ENCODE measurements around the gene CNTN3.

The CNTN3 gene

GRCh38 chr3:74633021-74633420, 18.6 kb upstream of the CNTN3 start:
- CTCF ChIA-PET = no interaction called here
- H3K4me3 ChIP-seq (ENCODE audit: low read depth, low read length) = no peak overlapping the region
- TF ChIP-seq, protein P1, sequence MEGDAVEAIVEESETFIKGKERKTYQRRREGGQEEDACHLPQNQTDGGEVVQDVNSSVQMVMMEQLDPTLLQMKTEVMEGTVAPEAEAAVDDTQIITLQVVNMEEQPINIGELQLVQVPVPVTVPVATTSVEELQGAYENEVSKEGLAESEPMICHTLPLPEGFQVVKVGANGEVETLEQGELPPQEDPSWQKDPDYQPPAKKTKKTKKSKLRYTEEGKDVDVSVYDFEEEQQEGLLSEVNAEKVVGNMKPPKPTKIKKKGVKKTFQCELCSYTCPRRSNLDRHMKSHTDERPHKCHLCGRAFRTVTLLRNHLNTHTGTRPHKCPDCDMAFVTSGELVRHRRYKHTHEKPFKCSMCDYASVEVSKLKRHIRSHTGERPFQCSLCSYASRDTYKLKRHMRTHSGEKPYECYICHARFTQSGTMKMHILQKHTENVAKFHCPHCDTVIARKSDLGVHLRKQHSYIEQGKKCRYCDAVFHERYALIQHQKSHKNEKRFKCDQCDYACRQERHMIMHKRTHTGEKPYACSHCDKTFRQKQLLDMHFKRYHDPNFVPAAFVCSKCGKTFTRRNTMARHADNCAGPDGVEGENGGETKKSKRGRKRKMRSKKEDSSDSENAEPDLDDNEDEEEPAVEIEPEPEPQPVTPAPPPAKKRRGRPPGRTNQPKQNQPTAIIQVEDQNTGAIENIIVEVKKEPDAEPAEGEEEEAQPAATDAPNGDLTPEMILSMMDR (IDR thresholded peaks at IDR 0.05; ENCODE audit: insufficient read depth, low read length, missing control alignments) = no peak
- peak; percentile 66 for DNase-seq (ENCODE audit: low read depth, low spot score)
- POLR2A ChIA-PET = no interaction called here

GRCh38 chr3:74631351-74632140, 17.1 kb upstream of the CNTN3 start:
- no peak for DNase-seq (ENCODE audit: low read depth, low spot score)
- TF ChIP-seq, protein P1 (IDR thresholded peaks at IDR 0.05; ENCODE audit: insufficient read depth, low read length, missing control alignments) = no peak
- no peak overlapping the region for H3K4me3 ChIP-seq (ENCODE audit: low read depth, low read length)
- CTCF ChIA-PET = interaction anchor here (0.8 to 1.0 kb wide), 3 partner anchors 251 to 255 kb away, joined by 3 to 4 read pairs (median 3); no protein-coding TSS in a partner anchor
- POLR2A ChIA-PET = no interaction called here

DNA sequence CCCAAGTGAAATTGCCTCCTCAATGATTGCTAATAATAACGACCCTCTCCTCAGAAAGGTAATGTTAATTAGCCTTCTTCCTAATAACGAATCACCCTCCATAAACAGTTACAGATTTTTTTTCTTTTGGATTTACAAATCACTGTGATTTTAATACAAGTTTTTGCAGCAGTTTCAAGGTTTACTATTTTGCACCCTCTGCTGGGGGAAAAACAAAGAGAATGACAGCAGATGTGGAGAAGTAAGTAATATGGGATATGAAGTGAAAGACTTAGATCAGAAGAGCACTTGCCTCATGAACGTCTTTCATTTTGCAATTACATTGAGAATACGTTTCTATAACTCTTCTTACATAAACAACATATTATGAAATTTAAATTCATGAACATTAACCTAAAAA, 16.1 kb upstream of the CNTN3 start:
- POLR2A ChIA-PET = no interaction called here
- CTCF ChIA-PET = interaction anchor here (0.9 to 1.0 kb wide), 2 partner anchors 253 to 254 kb away, joined by 3 to 4 read pairs; no protein-coding TSS in a partner anchor
- H3K4me3 ChIP-seq (ENCODE audit: low read depth, low read length) = no peak overlapping the region
- no peak for DNase-seq (ENCODE audit: low read depth, low spot score)
- TF ChIP-seq, protein P1 (IDR thresholded peaks at IDR 0.05; ENCODE audit: insufficient read depth, low read length, missing control alignments) = peak; percentile 41

DNA sequence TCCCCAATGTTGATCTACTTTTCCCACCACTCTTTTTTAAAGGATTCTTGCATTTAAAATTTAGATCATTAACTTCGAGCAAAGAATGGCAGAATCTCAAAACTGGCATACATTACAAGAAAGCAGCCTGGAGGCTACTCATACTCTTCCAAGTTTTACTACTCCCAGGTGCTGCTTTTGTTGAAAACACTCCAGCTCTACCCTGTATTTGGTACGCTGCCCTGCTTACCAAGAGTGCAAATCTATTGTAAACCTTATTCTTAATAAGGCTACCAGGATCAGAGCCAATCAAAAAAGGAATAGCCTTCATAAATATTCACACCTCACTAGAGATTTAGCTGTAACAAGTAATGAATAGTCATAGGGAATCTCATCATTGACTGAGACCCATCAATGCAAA, 11.6 kb upstream of the CNTN3 start:
- POLR2A ChIA-PET = no interaction called here
- CTCF ChIA-PET = no interaction called here
- TF ChIP-seq, protein P1 (IDR thresholded peaks at IDR 0.05; ENCODE audit: insufficient read depth, low read length, missing control alignments) = no peak
- DNase-seq (ENCODE audit: low read depth, low spot score) = no peak
- no peak overlapping the region for H3K4me3 ChIP-seq (ENCODE audit: low read depth, low read length)

DNA sequence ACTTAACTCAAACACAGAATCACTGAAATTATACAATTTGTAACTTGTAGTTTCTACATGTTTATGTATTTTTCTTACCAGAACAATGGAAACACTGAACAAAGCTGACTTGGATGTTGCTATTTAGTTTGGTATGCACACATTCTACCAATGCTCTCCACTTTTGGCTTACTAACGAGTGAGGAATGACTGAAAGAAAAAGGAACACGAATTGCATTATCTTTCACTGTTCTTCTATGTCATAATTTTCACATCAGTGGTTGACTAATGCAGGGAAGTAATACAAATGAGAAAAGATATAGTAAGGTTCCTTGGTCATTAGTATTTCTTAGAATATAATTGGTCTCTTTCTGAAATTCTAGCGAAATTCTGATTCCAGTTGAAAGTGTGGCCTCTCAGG, 9.8 kb upstream of the CNTN3 start:
- TF ChIP-seq, protein P1 (IDR thresholded peaks at IDR 0.05; ENCODE audit: insufficient read depth, low read length, missing control alignments) = no peak
- no peak overlapping the region for H3K4me3 ChIP-seq (ENCODE audit: low read depth, low read length)
- CTCF ChIA-PET = no interaction called here
- no peak for DNase-seq (ENCODE audit: low read depth, low spot score)
- POLR2A ChIA-PET = no interaction called here

DNA sequence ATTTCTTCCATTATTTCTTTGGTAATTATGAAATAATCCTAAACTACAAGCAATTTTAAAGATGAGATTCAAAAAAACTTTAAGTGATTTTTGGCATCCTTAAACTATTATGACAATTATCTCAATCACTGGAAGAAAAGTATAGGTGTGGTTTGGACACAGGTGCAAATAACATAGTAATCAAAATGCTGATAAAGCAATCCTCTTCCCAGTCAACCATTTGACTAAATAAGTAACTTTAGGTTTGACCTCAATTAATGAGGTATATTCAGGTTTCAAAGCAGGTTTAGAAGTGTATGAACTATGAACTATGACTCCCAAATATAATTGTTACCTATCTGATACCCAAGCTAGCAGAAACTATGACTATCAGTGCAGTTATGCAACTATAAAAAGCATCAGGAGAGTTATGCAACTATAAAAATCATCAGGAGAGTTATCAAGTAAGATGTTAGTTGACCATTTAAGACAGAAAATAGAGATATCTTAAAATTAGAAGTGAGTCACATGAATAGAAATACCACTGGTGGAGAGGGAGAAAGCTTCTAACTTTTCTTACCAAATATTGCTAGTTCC, 8.9 kb upstream of the CNTN3 start:
- POLR2A ChIA-PET = no interaction called here
- H3K4me3 ChIP-seq (ENCODE audit: low read depth, low read length) = no peak overlapping the region
- TF ChIP-seq, protein P1 (IDR thresholded peaks at IDR 0.05; ENCODE audit: insufficient read depth, low read length, missing control alignments) = no peak
- CTCF ChIA-PET = no interaction called here
- no peak for DNase-seq (ENCODE audit: low read depth, low spot score)
